HepG2 (cell line): ENCODE results near the gene CEBPB. TPM values are rescaled to one million over a fixed set of nuclear protein-coding genes. Genes with fewer than 3 reads are reported as not detected.
A peak's percentile ranks its signal among the peaks of the same experiment; 100 is the strongest.

ENCODE experiments used
- DNMT3B ChIP-seq: conservative IDR thresholded peaks from 2 replicates; pipeline ENCODE4 v1.6.1; 2016; ENCODE audit warnings: missing biosample characterization, control low read depth
- HOMEZ ChIP-seq: IDR thresholded peaks from 2 replicates; pipeline ENCODE4 v1.6.1; 2016; ENCODE audit warnings: low read depth
- MATR3 ChIP-seq: sonication (generic); formaldehyde crosslinking; IDR thresholded peaks from 2 replicates; pipeline ENCODE4 v1.4.0; 2020; ENCODE audit warnings: missing genetic modification reagents
- MEIS2 ChIP-seq: sonication (generic); formaldehyde crosslinking; IDR thresholded peaks from 2 replicates; pipeline ENCODE4 v1.9.0; 2021; ENCODE audit warnings: mild to moderate bottlenecking, missing genetic modification reagents
- NR2F2 ChIP-seq: IDR thresholded peaks from 2 replicates; pipeline ENCODE4 v1.6.1; 2012; ENCODE audit warnings: low read depth, inconsistent platforms, borderline replicate concordance
- REXO4 ChIP-seq: sonication (generic); formaldehyde crosslinking; IDR thresholded peaks from 2 replicates; pipeline ENCODE4 v1.8.0; 2022; ENCODE audit warnings: missing genetic modification reagents, mild to moderate bottlenecking, borderline replicate concordance
- TGIF2 ChIP-seq: IDR thresholded peaks from 2 replicates; pipeline ENCODE4 v1.6.1; 2016; ENCODE audit warnings: control low read depth, missing compliant biosample characterization
- WIZ ChIP-seq: sonication (generic); formaldehyde crosslinking; IDR thresholded peaks from 2 replicates; pipeline ENCODE4 v1.5.1; 2020; ENCODE audit warnings: mild to moderate bottlenecking, missing genetic modification reagents
- YY1 ChIP-seq: IDR thresholded peaks from 2 replicates; pipeline ENCODE4 v1.6.1; 2011; ENCODE audit warnings: low read length, low read depth, moderate library complexity, mild to moderate bottlenecking; ENCODE audit not compliant: insufficient read depth, insufficient replicate concordance
- ZMYM2 ChIP-seq: sonication (generic); formaldehyde crosslinking; IDR thresholded peaks from 2 replicates; pipeline ENCODE4 v1.8.0; 2022; ENCODE audit warnings: mild to moderate bottlenecking, missing genetic modification reagents
- ZNF160 ChIP-seq: sonication (generic); formaldehyde crosslinking; IDR thresholded peaks from 2 replicates; pipeline ENCODE4 v1.8.0; 2022; ENCODE audit warnings: mild to moderate bottlenecking, inconsistent platforms, missing genetic modification reagents
- ZNF234 ChIP-seq: sonication (generic); formaldehyde crosslinking; conservative IDR thresholded peaks from 2 replicates; pipeline ENCODE4 v1.5.1; 2020; ENCODE audit warnings: mild to moderate bottlenecking, missing genetic modification reagents
- ZNF549 ChIP-seq: sonication (generic); formaldehyde crosslinking; IDR thresholded peaks from 2 replicates; pipeline ENCODE4 v1.5.0; 2020; ENCODE audit warnings: missing genetic modification reagents
- ZNF773 ChIP-seq: sonication (generic); formaldehyde crosslinking; IDR thresholded peaks from 2 replicates; pipeline ENCODE4 v1.4.0; 2020; ENCODE audit warnings: missing genetic modification reagents, borderline replicate concordance
- ZNF816 ChIP-seq: sonication (generic); formaldehyde crosslinking; IDR thresholded peaks from 2 replicates; pipeline ENCODE4 v1.8.0; 2022; ENCODE audit warnings: missing genetic modification reagents, mild to moderate bottlenecking, borderline replicate concordance
- ZSCAN20 ChIP-seq: sonication (generic); formaldehyde crosslinking; IDR thresholded peaks from 2 replicates; pipeline ENCODE4 v1.4.0; 2020; ENCODE audit warnings: missing genetic modification reagents, mild to moderate bottlenecking, borderline replicate concordance
- ZZZ3 ChIP-seq: sonication (generic); formaldehyde crosslinking; IDR thresholded peaks from 2 replicates; pipeline ENCODE4 v1.4.0; 2020; ENCODE audit warnings: missing genetic modification reagents, mild to moderate bottlenecking, borderline replicate concordance
- polyA plus RNA-seq, 8 experiments: library from polyadenylated mRNA; depleted of rRNA in 3 of 8; stranded (reverse) in 7 of 8; unstranded in 1 of 8; fragments of >200 nt; fragmentation: Illumina TruSeq in 4 of 8; extraction: Trizol in 4 of 8; gene quantifications; 2 replicates each; pipeline versions ENCODE4 v1.2.1 to v1.2.3, GENCODE V29; 2011 to 2016; ENCODE audit warnings: low read depth in 4 of 8, missing spikeins in 1 of 8, mixed read lengths in 1 of 8; ENCODE audit not compliant: insufficient read depth in 1 of 8
- total RNA-seq, 5 experiments: library from RNA; depleted of rRNA; stranded (reverse); fragments of >200 nt; fragmentation: Illumina TruSeq; extraction: Trizol; gene quantifications; 2 replicates each; pipeline ENCODE4 v1.2.3, GENCODE V29; 2016; ENCODE audit warnings: low read depth in 1 of 5
- TF ChIP-seq, protein P1 (sequence below): sonication (generic); formaldehyde crosslinking; IDR thresholded peaks from 2 replicates; pipeline ENCODE4 v1.5.1; 2020; ENCODE audit warnings: mild to moderate bottlenecking, missing genetic modification reagents, borderline replicate concordance
- TF ChIP-seq, protein P2 (sequence below): sonication (generic); formaldehyde crosslinking; IDR thresholded peaks from 2 replicates; pipeline ENCODE4 v1.9.0; 2022; ENCODE audit warnings: low read depth, missing genetic modification reagents
- TF ChIP-seq, protein P3 (sequence below): sonication (generic); formaldehyde crosslinking; IDR thresholded peaks from 2 replicates; pipeline ENCODE4 v1.5.0; 2020; ENCODE audit warnings: missing genetic modification reagents

The CEBPB gene
- total and polyA plus RNA-seq, 2 of the 13 experiments (the other 11 are each of a cell fraction or from before 2014, with no cell fraction given), result 18.5 to 28.2 TPM

DNA sequence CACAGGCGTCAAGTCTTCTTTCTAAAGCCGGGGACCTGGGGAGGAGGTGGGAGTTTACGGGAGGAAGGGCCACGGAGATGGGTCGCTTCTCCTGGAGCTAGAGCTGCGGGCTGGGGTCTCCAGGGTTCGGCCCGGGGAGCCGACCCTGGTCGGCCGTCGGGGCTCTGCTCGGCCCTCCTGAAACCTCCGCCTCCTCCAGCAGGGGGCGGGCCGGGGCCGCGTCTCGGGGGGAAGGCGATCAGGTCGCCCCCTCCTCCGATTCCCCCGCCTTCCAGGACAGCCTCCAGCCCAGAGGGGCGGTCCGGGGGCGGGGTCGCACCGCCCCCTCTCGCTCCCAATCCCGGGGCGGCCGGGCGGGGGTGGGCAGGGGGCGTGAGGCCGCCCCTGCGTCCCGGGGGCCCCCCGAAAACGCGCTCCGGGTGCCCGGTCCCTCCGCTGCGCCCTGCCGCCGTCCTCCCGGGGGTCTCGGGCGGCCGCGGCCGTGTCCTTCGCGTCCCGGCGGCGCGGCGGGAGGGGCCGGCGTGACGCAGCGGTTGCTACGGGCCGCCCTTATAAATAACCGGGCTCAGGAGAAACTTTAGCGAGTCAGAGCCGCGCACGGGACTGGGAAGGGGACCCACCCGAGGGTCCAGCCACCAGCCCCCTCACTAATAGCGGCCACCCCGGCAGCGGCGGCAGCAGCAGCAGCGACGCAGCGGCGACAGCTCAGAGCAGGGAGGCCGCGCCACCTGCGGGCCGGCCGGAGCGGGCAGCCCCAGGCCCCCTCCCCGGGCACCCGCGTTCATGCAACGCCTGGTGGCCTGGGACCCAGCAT lies at the start of gene CEBPB (continued):
- TF ChIP-seq ZZZ3 (CRISPR knock-in tag), result no peak
- peak; percentile 93 for TF ChIP-seq ZNF816
- TF ChIP-seq HOMEZ, result no peak
- peak; percentile 95 for TF ChIP-seq TGIF2 (CRISPR knock-in tag)
- no peak for TF ChIP-seq NR2F2
- TF ChIP-seq, protein P1, sequence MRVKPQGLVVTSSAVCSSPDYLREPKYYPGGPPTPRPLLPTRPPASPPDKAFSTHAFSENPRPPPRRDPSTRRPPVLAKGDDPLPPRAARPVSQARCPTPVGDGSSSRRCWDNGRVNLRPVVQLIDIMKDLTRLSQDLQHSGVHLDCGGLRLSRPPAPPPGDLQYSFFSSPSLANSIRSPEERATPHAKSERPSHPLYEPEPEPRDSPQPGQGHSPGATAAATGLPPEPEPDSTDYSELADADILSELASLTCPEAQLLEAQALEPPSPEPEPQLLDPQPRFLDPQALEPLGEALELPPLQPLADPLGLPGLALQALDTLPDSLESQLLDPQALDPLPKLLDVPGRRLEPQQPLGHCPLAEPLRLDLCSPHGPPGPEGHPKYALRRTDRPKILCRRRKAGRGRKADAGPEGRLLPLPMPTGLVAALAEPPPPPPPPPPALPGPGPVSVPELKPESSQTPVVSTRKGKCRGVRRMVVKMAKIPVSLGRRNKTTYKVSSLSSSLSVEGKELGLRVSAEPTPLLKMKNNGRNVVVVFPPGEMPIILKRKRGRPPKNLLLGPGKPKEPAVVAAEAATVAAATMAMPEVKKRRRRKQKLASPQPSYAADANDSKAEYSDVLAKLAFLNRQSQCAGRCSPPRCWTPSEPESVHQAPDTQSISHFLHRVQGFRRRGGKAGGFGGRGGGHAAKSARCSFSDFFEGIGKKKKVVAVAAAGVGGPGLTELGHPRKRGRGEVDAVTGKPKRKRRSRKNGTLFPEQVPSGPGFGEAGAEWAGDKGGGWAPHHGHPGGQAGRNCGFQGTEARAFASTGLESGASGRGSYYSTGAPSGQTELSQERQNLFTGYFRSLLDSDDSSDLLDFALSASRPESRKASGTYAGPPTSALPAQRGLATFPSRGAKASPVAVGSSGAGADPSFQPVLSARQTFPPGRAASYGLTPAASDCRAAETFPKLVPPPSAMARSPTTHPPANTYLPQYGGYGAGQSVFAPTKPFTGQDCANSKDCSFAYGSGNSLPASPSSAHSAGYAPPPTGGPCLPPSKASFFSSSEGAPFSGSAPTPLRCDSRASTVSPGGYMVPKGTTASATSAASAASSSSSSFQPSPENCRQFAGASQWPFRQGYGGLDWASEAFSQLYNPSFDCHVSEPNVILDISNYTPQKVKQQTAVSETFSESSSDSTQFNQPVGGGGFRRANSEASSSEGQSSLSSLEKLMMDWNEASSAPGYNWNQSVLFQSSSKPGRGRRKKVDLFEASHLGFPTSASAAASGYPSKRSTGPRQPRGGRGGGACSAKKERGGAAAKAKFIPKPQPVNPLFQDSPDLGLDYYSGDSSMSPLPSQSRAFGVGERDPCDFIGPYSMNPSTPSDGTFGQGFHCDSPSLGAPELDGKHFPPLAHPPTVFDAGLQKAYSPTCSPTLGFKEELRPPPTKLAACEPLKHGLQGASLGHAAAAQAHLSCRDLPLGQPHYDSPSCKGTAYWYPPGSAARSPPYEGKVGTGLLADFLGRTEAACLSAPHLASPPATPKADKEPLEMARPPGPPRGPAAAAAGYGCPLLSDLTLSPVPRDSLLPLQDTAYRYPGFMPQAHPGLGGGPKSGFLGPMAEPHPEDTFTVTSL, result peak; percentile 74; the same call in 1 of the 2 replicates
- TF ChIP-seq REXO4 (CRISPR knock-in tag), result peak; percentile 87
- TF ChIP-seq ZMYM2 (CRISPR knock-in tag), result peak; percentile 86; the same call in 1 of the 2 replicates
- TF ChIP-seq WIZ, result no peak
- TF ChIP-seq, protein P2, sequence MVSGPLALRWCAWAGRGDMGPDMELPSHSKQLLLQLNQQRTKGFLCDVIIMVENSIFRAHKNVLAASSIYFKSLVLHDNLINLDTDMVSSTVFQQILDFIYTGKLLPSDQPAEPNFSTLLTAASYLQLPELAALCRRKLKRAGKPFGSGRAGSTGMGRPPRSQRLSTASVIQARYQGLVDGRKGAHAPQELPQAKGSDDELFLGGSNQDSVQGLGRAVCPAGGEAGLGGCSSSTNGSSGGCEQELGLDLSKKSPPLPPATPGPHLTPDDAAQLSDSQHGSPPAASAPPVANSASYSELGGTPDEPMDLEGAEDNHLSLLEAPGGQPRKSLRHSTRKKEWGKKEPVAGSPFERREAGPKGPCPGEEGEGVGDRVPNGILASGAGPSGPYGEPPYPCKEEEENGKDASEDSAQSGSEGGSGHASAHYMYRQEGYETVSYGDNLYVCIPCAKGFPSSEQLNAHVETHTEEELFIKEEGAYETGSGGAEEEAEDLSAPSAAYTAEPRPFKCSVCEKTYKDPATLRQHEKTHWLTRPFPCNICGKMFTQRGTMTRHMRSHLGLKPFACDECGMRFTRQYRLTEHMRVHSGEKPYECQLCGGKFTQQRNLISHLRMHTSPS, result no peak; the same call in 1 of the 2 replicates
- peak; percentile 32 for TF ChIP-seq ZNF160 (CRISPR knock-in tag)
- TF ChIP-seq ZSCAN20 (CRISPR knock-in tag), result peak; percentile 89
- TF ChIP-seq DNMT3B (CRISPR knock-in tag), result peak; percentile 58; the same call in 1 of the 2 replicates
- peak; percentile 98 for TF ChIP-seq ZNF773 (CRISPR knock-in tag)
- TF ChIP-seq ZNF549 (CRISPR knock-in tag), result peak; percentile 43; the same call in 1 of the 2 replicates
- peak; percentile 84 for TF ChIP-seq MEIS2 (CRISPR knock-in tag)
- TF ChIP-seq, protein P3, sequence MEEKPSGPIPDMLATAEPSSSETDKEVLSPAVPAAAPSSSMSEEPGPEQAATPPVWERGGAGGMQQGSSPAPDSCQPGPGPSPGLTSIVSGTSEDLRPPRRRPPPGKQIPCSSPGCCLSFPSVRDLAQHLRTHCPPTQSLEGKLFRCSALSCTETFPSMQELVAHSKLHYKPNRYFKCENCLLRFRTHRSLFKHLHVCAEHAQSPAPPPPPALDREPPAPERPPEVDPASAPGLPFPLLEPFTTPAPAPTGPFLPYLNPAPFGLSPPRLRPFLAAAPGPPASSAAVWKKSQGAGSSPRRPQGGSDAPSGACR (CRISPR knock-in tag), result peak; percentile 33; the same call in 1 of the 2 replicates
- peak; percentile 76; the same call in 1 of the 2 replicates for TF ChIP-seq ZNF234
- TF ChIP-seq YY1, result peak; percentile 75
- TF ChIP-seq MATR3, result no peak
